ENCODE data around the gene EYS.

DNA sequence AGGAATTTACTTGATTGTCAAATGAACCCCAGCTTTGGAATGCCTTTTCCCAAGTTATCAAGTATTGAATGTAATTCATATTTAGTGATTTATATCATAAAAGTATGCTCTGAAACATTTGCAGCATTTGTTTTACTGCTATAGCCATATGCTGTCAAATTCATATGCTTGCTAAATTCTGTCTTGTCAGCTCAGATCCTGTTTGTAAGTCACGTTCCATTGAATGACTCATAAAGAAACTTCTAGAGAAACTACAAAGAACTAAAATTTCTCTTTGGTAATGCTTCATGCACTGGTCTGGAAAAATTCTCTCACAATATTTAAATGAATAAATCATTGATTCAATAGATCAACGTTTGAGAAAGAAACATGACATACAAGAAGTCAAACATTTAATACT is 1625.6 kb downstream of the EYS start:
- TF ChIP-seq, protein P1, sequence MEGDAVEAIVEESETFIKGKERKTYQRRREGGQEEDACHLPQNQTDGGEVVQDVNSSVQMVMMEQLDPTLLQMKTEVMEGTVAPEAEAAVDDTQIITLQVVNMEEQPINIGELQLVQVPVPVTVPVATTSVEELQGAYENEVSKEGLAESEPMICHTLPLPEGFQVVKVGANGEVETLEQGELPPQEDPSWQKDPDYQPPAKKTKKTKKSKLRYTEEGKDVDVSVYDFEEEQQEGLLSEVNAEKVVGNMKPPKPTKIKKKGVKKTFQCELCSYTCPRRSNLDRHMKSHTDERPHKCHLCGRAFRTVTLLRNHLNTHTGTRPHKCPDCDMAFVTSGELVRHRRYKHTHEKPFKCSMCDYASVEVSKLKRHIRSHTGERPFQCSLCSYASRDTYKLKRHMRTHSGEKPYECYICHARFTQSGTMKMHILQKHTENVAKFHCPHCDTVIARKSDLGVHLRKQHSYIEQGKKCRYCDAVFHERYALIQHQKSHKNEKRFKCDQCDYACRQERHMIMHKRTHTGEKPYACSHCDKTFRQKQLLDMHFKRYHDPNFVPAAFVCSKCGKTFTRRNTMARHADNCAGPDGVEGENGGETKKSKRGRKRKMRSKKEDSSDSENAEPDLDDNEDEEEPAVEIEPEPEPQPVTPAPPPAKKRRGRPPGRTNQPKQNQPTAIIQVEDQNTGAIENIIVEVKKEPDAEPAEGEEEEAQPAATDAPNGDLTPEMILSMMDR (IDR thresholded peaks at IDR 0.05; ENCODE audit: low read depth, low read length): no peak
- no peak for TF ChIP-seq POLR2A (IDR thresholded peaks at IDR 0.05; ENCODE audit: extremely low read depth, insufficient read length)
- TF ChIP-seq, protein P2, sequence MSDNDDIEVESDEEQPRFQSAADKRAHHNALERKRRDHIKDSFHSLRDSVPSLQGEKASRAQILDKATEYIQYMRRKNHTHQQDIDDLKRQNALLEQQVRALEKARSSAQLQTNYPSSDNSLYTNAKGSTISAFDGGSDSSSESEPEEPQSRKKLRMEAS (IDR thresholded peaks at IDR 0.05; ENCODE audit: low read depth, low read length): no peak
